ENCODE data around the gene PAGE1. TPM values are rescaled to one million over a fixed set of nuclear protein-coding genes. Genes with fewer than 3 reads are reported as not detected.

Gene PAGE1
- total RNA-seq, 1 donor from 2014 or later: not detected

DNA sequence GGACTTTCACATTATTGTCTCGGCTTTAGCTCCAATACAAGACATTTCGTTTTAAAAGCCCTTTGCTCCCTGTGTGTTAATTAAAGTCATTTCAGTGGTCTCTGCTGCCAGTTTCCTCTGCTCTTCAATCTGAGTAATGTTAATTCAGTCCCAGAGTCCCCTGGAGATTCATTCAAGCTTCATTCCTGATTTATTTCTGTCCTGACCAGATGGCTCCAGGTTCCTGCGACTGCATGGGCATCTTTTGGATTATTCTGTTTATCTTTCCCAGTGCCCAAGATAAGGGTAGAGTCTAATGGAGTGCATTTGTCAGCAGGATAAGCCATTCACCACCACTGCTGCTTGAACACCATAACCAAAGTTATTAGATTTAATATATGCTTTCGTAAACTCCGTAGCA lies 6.1 kb upstream of the PAGE1 start:
- Mint-ChIP-seq H3K4me3 (ENCODE audit: unreplicated experiment) (no peak overlapping the region), H3K27me3 (ENCODE audit: unreplicated experiment) (no peaks in the 10 kb centered on the region), H3K27ac (ENCODE audit: unreplicated experiment) (no peak overlapping the region), H3K36me3 (ENCODE audit: low read depth, unreplicated experiment) (no peaks in the 10 kb centered on the region), H3K9me3 (ENCODE audit: unreplicated experiment) (no peaks in the 10 kb centered on the region), H3K4me1 (ENCODE audit: unreplicated experiment) (no peaks in the 10 kb centered on the region)
- TF ChIP-seq, protein P1, sequence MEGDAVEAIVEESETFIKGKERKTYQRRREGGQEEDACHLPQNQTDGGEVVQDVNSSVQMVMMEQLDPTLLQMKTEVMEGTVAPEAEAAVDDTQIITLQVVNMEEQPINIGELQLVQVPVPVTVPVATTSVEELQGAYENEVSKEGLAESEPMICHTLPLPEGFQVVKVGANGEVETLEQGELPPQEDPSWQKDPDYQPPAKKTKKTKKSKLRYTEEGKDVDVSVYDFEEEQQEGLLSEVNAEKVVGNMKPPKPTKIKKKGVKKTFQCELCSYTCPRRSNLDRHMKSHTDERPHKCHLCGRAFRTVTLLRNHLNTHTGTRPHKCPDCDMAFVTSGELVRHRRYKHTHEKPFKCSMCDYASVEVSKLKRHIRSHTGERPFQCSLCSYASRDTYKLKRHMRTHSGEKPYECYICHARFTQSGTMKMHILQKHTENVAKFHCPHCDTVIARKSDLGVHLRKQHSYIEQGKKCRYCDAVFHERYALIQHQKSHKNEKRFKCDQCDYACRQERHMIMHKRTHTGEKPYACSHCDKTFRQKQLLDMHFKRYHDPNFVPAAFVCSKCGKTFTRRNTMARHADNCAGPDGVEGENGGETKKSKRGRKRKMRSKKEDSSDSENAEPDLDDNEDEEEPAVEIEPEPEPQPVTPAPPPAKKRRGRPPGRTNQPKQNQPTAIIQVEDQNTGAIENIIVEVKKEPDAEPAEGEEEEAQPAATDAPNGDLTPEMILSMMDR (IDR thresholded peaks at IDR 0.05; ENCODE audit: unreplicated experiment): no peak
- no peak for DNase-seq (ENCODE audit: low spot score)

DNA sequence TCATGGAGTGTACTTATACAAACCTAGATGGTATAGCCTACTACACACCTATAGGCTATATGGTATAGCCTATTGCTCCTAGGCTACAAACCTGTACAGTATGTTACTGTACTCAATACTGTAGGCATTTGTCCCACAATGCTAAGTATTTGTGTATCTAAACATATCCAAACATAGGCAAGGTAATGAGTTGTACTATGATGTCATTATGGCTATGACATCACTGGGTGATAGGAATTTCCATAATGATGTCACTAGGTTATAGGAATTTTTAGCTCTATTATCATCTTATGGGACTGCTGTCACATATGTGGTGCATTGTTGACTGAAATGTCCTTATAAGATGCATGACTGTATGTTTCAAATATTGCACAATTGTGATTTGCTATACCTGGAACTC lies 5.5 kb upstream of the PAGE1 start:
- DNase-seq (ENCODE audit: low spot score): no peak
- no peak overlapping the region for H3K27ac Mint-ChIP-seq (ENCODE audit: unreplicated experiment)
- TF ChIP-seq, protein P1 (IDR thresholded peaks at IDR 0.05; ENCODE audit: unreplicated experiment): no peak
- H3K4me3 Mint-ChIP-seq (ENCODE audit: unreplicated experiment): no peak overlapping the region
- H3K36me3 Mint-ChIP-seq (ENCODE audit: low read depth, unreplicated experiment): no peaks in the 10 kb centered on the region
- H3K9me3 Mint-ChIP-seq (ENCODE audit: unreplicated experiment): no peaks in the 10 kb centered on the region
- H3K27me3 Mint-ChIP-seq (ENCODE audit: unreplicated experiment): no peaks in the 10 kb centered on the region
- H3K4me1 Mint-ChIP-seq (ENCODE audit: unreplicated experiment): no peaks in the 10 kb centered on the region

DNA sequence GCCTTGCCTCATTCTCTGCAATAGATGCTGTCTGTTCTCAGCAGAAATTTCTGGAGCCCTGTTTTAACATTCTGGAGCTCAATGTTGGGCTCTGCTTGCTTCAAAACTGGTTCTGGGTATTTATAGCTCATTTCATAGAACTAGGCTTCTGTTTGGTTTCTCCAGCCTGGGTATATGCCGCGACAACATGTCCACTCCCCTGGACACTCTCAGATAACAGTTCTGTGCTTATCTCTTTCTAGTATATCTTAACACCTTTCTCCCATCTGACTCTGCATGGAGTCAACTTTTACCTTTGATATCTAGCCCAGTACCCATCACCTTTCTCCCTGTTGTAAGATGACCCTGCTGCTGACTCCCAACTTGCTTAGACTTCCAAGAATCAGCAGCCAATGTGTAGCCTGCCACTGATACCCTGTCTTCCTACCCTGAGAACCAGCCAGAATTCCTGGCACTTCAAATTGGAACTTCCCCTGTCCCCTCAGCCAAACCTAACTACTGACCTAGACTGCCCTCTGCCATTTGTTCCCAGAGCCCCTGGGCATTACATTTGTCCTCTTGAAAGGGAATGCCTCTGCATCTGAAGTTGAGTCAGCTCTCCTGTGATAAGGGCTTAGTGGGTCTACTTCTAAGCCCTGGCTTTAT lies 20.6 kb downstream of the PAGE1 start:
- no peaks in the 10 kb centered on the region for H3K27me3 Mint-ChIP-seq (ENCODE audit: unreplicated experiment)
- no peak overlapping the region for H3K27ac Mint-ChIP-seq (ENCODE audit: unreplicated experiment)
- H3K4me1 Mint-ChIP-seq (ENCODE audit: unreplicated experiment): no peaks in the 10 kb centered on the region
- no peak for DNase-seq (ENCODE audit: low spot score)
- TF ChIP-seq, protein P1 (IDR thresholded peaks at IDR 0.05; ENCODE audit: unreplicated experiment): no peak
- H3K36me3 Mint-ChIP-seq (ENCODE audit: low read depth, unreplicated experiment): no peaks in the 10 kb centered on the region
- no peak overlapping the region for H3K4me3 Mint-ChIP-seq (ENCODE audit: unreplicated experiment)
- no peaks in the 10 kb centered on the region for H3K9me3 Mint-ChIP-seq (ENCODE audit: unreplicated experiment)

DNA sequence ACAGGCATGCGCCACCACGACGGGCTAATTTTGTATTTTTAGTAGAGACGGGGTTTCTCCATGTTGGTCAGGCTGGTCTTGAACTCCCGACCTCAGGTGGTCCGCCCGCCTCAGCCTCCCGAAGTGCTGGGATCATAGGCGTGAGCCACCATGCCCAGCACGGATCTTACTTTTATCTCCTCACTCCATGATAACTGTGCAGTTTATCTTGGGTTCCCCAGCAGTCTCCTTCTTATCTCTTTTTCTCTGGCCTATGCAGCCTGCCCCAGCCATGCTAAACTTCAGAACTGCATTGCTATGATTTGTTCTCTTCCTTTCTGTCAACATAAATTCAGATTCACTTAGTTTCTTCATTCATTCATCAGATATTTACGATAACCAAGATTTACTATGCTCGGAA lies 22.4 kb downstream of the PAGE1 start:
- no peaks in the 10 kb centered on the region for H3K4me1 Mint-ChIP-seq (ENCODE audit: unreplicated experiment)
- H3K4me3 Mint-ChIP-seq (ENCODE audit: unreplicated experiment): no peak overlapping the region
- H3K27me3 Mint-ChIP-seq (ENCODE audit: unreplicated experiment): no peaks in the 10 kb centered on the region
- no peaks in the 10 kb centered on the region for H3K36me3 Mint-ChIP-seq (ENCODE audit: low read depth, unreplicated experiment)
- no peaks in the 10 kb centered on the region for H3K9me3 Mint-ChIP-seq (ENCODE audit: unreplicated experiment)
- TF ChIP-seq, protein P1 (IDR thresholded peaks at IDR 0.05; ENCODE audit: unreplicated experiment): no peak
- no peak overlapping the region for H3K27ac Mint-ChIP-seq (ENCODE audit: unreplicated experiment)
- no peak for DNase-seq (ENCODE audit: low spot score)

DNA sequence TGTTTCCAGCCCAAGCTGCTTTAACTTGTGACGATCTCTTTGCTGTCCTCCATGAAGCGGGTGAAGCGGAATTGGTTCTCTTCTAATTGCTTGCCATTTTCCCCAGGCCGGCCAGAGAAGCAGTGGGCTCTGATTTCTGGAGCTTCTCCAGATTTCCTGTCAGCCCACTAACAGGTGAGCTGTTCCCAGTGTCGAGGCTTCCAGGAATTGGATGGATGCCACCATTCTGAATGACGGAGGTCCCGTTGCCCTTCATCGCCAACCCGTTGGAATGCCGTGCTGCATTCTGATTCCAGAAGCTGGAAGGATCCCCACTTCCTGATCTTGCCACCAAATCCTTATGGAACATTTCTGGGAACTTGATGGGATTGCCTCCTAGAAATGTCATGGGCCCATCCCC lies 31.0 kb downstream of the PAGE1 start:
- no peaks in the 10 kb centered on the region for H3K27me3 Mint-ChIP-seq (ENCODE audit: unreplicated experiment)
- no peak for DNase-seq (ENCODE audit: low spot score)
- no peaks in the 10 kb centered on the region for H3K4me1 Mint-ChIP-seq (ENCODE audit: unreplicated experiment)
- TF ChIP-seq, protein P1 (IDR thresholded peaks at IDR 0.05; ENCODE audit: unreplicated experiment): no peak
- H3K9me3 Mint-ChIP-seq (ENCODE audit: unreplicated experiment): no peaks in the 10 kb centered on the region
- no peak overlapping the region for H3K4me3 Mint-ChIP-seq (ENCODE audit: unreplicated experiment)
- no peaks in the 10 kb centered on the region for H3K36me3 Mint-ChIP-seq (ENCODE audit: low read depth, unreplicated experiment)
- no peak overlapping the region for H3K27ac Mint-ChIP-seq (ENCODE audit: unreplicated experiment)
